ENCODE data around the gene GFOD1.
"Not testable (repeated sequence)": the region's sequence is repeated elsewhere in the genome, so short reads cannot be mapped to it uniquely, and the experiment has no call there.

Gene GFOD1

GRCh38 chr6:13354331-13355042 is 132.9 kb downstream of the GFOD1 start:
- peak; percentile 34 for DNase-seq (ENCODE audit: low read depth)

- DNase-seq (ENCODE audit: low read depth): no peak
These were observed 135.2 kb downstream of the GFOD1 start for GRCh38 chr6:13352165-13352564.

- no peak for DNase-seq (ENCODE audit: low read depth)
These were observed 136.1 kb downstream of the GFOD1 start for GRCh38 chr6:13351271-13351670.

GRCh38 chr6:13349811-13350506 is 137.4 kb downstream of the GFOD1 start:
- no peak for DNase-seq (ENCODE audit: low read depth)

- DNase-seq (ENCODE audit: low read depth): no peak
These were observed 138.9 kb downstream of the GFOD1 start for GRCh38 chr6:13348334-13349113.

GRCh38 chr6:13346245-13346644 is 141.2 kb downstream of the GFOD1 start:
- no peak for DNase-seq (ENCODE audit: low read depth)

GRCh38 chr6:13342414-13343019 is 144.9 kb downstream of the GFOD1 start:
- DNase-seq (ENCODE audit: low read depth): no peak

- DNase-seq (ENCODE audit: low read depth): no peak
These were observed 147.4 kb downstream of the GFOD1 start for GRCh38 chr6:13339863-13340630.

GRCh38 chr6:13338038-13338437 is 149.4 kb downstream of the GFOD1 start:
- no peak for DNase-seq (ENCODE audit: low read depth)

GRCh38 chr6:13336553-13336952 is 150.8 kb downstream of the GFOD1 start:
- DNase-seq (ENCODE audit: low read depth): peak; percentile 84

GRCh38 chr6:13334953-13335352 is 152.4 kb downstream of the GFOD1 start:
- DNase-seq (ENCODE audit: low read depth): no peak

GRCh38 chr6:13332349-13332706 is 155.1 kb downstream of the GFOD1 start:
- no peak for DNase-seq (ENCODE audit: low read depth)

- DNase-seq (ENCODE audit: low read depth): no peak
These were observed 155.7 kb downstream of the GFOD1 start for GRCh38 chr6:13331516-13332348.

- DNase-seq (ENCODE audit: low read depth): no peak
These were observed 158.6 kb downstream of the GFOD1 start for GRCh38 chr6:13328875-13329183.

GRCh38 chr6:13328076-13328874 is 159.1 kb downstream of the GFOD1 start, which contains the start of gene TBC1D7:
TBC1D7 (minus strand) TSS chr6:13328537; CDS start chr6:13326898, 1,639 bp downstream.
- DNase-seq (ENCODE audit: low read depth): peak; percentile 45

- no peak for DNase-seq (ENCODE audit: low read depth)
These were observed 159.7 kb downstream of the GFOD1 start for GRCh38 chr6:13327691-13328075.

- DNase-seq (ENCODE audit: low read depth): not testable (repeated sequence)
These were observed 161.3 kb downstream of the GFOD1 start for GRCh38 chr6:13326031-13326586.

- no peak for DNase-seq (ENCODE audit: low read depth)
These were observed 167.4 kb downstream of the GFOD1 start for GRCh38 chr6:13319891-13320564.

GRCh38 chr6:13318821-13319220 is 168.6 kb downstream of the GFOD1 start:
- DNase-seq (ENCODE audit: low read depth): no peak
